DOHH2 (cell line): ENCODE measurements around the gene SULF2.

ENCODE experiments used
- H3F3A ChIP-seq: fragments of 200-600 bp; sonication (generic), shearing (Covaris generic); 2 replicates; pipeline ENCODE4 v1.6.0; 2016; ENCODE audit warnings: antibody characterized with exemption, mild to moderate bottlenecking; ENCODE audit not compliant: control insufficient read depth, insufficient read depth
- H3K27ac ChIP-seq: fragments of 200-600 bp; sonication (generic); 2 replicates; pipeline ENCODE4 v1.5.1; 2014; ENCODE audit warnings: low read depth, mild to moderate bottlenecking, low read length, moderate library complexity
- H3K27me3 ChIP-seq: fragments of 200-600 bp; sonication (generic); 2 replicates; pipeline ENCODE4 v1.6.1; 2014; ENCODE audit warnings: mild to moderate bottlenecking, low read length, mixed read lengths; ENCODE audit not compliant: control insufficient read depth
- H3K36me3 ChIP-seq: fragments of 200-600 bp; sonication (generic); 2 replicates; pipeline ENCODE4 v1.6.1; 2014; ENCODE audit warnings: mild to moderate bottlenecking, low read length, moderate library complexity, mixed read lengths; ENCODE audit not compliant: control insufficient read depth
- H3K4me1 ChIP-seq: fragments of 200-600 bp; sonication (generic); 2 replicates; pipeline ENCODE4 v1.6.1; 2014; ENCODE audit warnings: mild to moderate bottlenecking, low read length, mixed read lengths; ENCODE audit not compliant: control insufficient read depth
- H3K4me2 ChIP-seq: fragments of 200-600 bp; sonication (generic); 2 replicates; pipeline ENCODE4 v1.6.0; 2014; ENCODE audit warnings: mild to moderate bottlenecking, low read length, moderate library complexity
- H3K4me3 ChIP-seq: fragments of 200-600 bp; sonication (generic); 2 replicates; pipeline ENCODE4 v1.5.1; 2014; ENCODE audit warnings: mild to moderate bottlenecking, low read length, mixed read lengths
- H3K79me2 ChIP-seq: fragments of 200-600 bp; sonication (generic); 2 replicates; pipeline ENCODE4 v1.6.1; 2014; ENCODE audit warnings: mild to moderate bottlenecking, low read length, mixed read lengths; ENCODE audit not compliant: control insufficient read depth
- H3K9me2 ChIP-seq: fragments of 200-600 bp; sonication (generic); replicated peaks from 2 replicates; pipeline ENCODE4 v1.6.1; 2014; ENCODE audit warnings: mild to moderate bottlenecking, low read length, mixed read lengths; ENCODE audit not compliant: control insufficient read depth
- H3K9me3 ChIP-seq: fragments of 200-600 bp; sonication (generic); 2 replicates; pipeline ENCODE4 v1.6.1; 2014; ENCODE audit warnings: antibody characterized with exemption, low read length, mixed read lengths; ENCODE audit not compliant: control insufficient read depth, insufficient read depth
- H4K20me1 ChIP-seq: fragments of 200-600 bp; sonication (generic); 2 replicates; pipeline ENCODE4 v1.6.0; 2014; ENCODE audit warnings: low read depth, mild to moderate bottlenecking, antibody characterized with exemption, low read length, moderate library complexity; ENCODE audit not compliant: control insufficient read depth, insufficient read depth
- EZH2phosphoT487 ChIP-seq: fragments of 200-600 bp; sonication (generic); IDR thresholded peaks from 2 replicates; pipeline ENCODE4 v1.6.1; 2017; ENCODE audit warnings: borderline replicate concordance, mild to moderate bottlenecking, antibody characterized with exemption, low read length, moderate library complexity, mixed read lengths
- TF ChIP-seq, protein P1 (sequence below): fragments of 200-600 bp; sonication (generic); IDR thresholded peaks from one replicate; pipeline ENCODE4 v1.5.1; 2014; ENCODE audit warnings: antibody characterized with exemption, mild to moderate bottlenecking, low read depth, low read length; ENCODE audit not compliant: poor library complexity, severe bottlenecking

SULF2 gene

DNA sequence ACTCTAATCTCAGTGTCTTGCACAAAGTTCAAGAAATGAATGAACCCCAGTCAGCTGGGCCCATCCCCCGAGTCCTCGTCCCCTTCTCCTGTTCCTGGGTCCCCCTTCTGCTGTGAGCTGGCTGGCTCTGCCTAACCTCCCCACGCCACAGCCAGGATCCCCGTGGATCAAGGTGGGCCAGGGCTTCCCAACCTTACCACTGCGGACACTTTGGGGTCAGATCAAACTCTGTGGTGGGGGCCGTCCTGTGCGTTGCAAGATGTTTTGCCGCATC, 116.2 kb downstream of the SULF2 start:
- Histone ChIP-seq H4K20me1 (peaks cover 7% of the 10 kb centered on the region), H3K9me3 (no peaks in the 10 kb centered on the region), H3K36me3 (peaks cover 9% of the 10 kb centered on the region), H3K9me2 (no peaks in the 10 kb centered on the region), H3K4me2 (no peak overlapping the region), H3K4me3 (no peak overlapping the region), H3K27me3 (no peaks in the 10 kb centered on the region), H3K4me1 (peaks cover 3% of the 10 kb centered on the region; the same call in 1 of the 2 replicates), H3F3A (peaks cover 11% of the 10 kb centered on the region; the same call in 1 of the 2 replicates), H3K27ac (no peak overlapping the region), H3K79me2 (no peaks in the 10 kb centered on the region)
- TF ChIP-seq, protein P1, sequence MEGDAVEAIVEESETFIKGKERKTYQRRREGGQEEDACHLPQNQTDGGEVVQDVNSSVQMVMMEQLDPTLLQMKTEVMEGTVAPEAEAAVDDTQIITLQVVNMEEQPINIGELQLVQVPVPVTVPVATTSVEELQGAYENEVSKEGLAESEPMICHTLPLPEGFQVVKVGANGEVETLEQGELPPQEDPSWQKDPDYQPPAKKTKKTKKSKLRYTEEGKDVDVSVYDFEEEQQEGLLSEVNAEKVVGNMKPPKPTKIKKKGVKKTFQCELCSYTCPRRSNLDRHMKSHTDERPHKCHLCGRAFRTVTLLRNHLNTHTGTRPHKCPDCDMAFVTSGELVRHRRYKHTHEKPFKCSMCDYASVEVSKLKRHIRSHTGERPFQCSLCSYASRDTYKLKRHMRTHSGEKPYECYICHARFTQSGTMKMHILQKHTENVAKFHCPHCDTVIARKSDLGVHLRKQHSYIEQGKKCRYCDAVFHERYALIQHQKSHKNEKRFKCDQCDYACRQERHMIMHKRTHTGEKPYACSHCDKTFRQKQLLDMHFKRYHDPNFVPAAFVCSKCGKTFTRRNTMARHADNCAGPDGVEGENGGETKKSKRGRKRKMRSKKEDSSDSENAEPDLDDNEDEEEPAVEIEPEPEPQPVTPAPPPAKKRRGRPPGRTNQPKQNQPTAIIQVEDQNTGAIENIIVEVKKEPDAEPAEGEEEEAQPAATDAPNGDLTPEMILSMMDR: no peak
- TF ChIP-seq EZH2phosphoT487: no peak

DNA sequence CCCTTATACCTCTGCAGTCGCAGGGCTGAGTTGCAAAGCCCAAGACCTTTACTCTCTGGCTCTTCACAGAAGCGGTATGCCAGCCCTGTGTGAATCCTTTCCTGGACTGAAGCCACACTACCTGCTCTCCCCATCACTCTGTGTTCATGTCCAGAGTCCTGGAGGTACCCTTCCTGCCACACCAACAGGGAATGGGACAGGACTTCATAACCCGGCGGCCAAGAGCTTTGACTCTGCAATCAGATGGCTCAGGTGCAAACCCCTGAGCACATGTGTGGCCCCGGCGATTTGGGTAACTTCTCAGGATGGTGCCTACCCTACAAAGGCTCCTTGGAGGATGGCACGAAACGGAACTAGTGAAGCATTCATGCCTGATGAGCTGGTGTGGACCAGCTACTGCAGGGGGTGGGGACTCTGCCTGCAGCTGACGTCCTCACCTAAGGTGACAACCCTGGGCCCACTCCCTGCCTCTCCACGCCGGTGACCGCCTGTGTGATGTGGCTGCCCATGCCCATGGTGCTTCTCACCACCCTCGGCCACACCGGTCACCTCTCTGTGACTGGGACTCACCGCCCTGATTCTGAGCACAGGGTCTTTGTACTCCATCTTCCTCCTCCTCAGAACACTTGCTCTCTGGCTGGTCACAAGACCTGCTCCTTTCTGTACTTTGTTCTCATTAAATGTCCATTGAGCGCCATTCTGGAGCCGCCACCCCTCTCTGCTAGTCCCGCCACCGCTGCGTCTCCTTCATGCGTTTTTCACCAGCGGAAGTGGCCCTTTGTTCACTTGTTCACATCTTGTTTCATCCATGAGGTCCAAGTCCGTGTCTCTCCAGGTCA, 116.7 kb downstream of the SULF2 start:
- Histone ChIP-seq H3K4me1 (peaks cover 3% of the 10 kb centered on the region; the same call in 1 of the 2 replicates), H3K4me2 (no peak overlapping the region), H3K79me2 (no peaks in the 10 kb centered on the region), H3K9me2 (no peaks in the 10 kb centered on the region), H3K36me3 (peaks cover 12% of the 10 kb centered on the region), H3K4me3 (no peak overlapping the region), H4K20me1 (peaks cover 10% of the 10 kb centered on the region), H3K27me3 (no peaks in the 10 kb centered on the region), H3K27ac (no peak overlapping the region), H3K9me3 (no peaks in the 10 kb centered on the region), H3F3A (peaks cover 11% of the 10 kb centered on the region; the same call in 1 of the 2 replicates)
- TF ChIP-seq EZH2phosphoT487: no peak
- TF ChIP-seq, protein P1: no peak

DNA sequence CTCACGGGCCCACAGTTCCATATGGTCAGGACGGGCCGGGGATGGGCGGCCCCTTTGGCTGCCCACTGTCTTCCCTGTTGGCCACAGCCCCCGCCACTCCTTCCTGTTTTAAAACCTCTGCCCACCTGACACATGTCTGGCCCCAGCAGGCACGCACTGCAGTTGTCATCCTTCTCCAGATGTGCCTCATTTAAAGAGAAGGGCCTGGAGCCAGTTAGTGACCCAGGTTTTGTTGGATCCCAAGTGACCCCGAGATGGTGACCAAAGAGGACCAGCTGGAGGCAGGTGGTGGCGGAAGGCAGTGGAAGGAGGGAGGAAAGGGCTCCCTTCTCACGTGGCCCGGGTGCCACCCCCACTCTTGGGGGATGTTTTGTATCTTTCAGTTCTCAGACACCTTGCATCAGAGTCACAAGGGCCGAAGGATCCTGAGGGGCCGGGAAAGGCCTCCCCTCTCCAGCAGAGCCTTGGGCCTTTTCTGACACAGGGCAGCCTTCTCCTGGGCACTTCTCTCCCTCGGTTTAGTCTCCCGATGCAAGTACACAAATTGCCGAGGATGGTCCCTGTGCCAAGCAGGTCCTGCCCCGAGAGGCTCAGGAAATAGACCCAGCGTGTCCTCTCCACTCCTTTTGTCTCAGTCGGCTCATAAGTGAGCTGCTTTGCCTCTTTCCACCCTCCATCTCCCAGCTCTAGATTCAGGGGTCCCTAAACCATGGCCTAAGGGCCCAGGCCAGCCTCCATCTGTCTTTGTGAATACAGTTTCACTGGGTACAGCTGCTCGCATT, 117.6 kb downstream of the SULF2 start:
- Histone ChIP-seq H3K4me3 (no peak overlapping the region), H3K4me1 (peaks cover 3% of the 10 kb centered on the region; the same call in 1 of the 2 replicates), H3K27ac (no peak overlapping the region), H3K36me3 (peaks cover 20% of the 10 kb centered on the region), H3K27me3 (no peaks in the 10 kb centered on the region), H3K9me2 (no peaks in the 10 kb centered on the region), H3F3A (peaks cover 15% of the 10 kb centered on the region; the same call in 1 of the 2 replicates), H4K20me1 (peaks cover 10% of the 10 kb centered on the region), H3K4me2 (no peak overlapping the region), H3K79me2 (no peaks in the 10 kb centered on the region), H3K9me3 (no peaks in the 10 kb centered on the region)
- no peak for TF ChIP-seq EZH2phosphoT487
- TF ChIP-seq, protein P1: no peak
